Psoas muscle (tissue), 8 donors: ENCODE measurements around the gene LRRC4B. TPM values are rescaled to one million over a fixed set of nuclear protein-coding genes. Genes with fewer than 3 reads are reported as not detected.

Experiments used
- ATAC-seq, 4 donors: fragments of 200-7000 bp; cut with Tn5 transposase; one replicate each; pipeline ENCODE4 v1.9.1; 2020; ENCODE audit warnings: moderate library complexity in 3 of 4, mild to moderate bottlenecking in 2 of 4
- DNase-seq, 2 donors: peaks; one replicate each; pipeline ENCODE4 v3.0.0-alpha.2; 2020
- H3K27ac ChIP-seq: fragments of 200-600 bp; one replicate; pipeline ENCODE4 v1.8.0; 2022
- H3K27me3 ChIP-seq, 3 donors: fragments of 200-600 bp in 1 of 3; one replicate each; pipeline versions ENCODE4 v1.6.1 to v1.8.0; 2013 to 2022; ENCODE audit warnings: low read length in 2 of 3, mild to moderate bottlenecking in 2 of 3, moderate library complexity in 1 of 3; ENCODE audit not compliant: insufficient read depth in 3 of 3
- H3K36me3 ChIP-seq, 2 donors: fragments of 200-600 bp in 1 of 2; one replicate each; pipeline versions ENCODE4 v1.6.1 to v1.8.0; 2013 to 2022; ENCODE audit warnings: low read depth in 1 of 2, mild to moderate bottlenecking in 1 of 2, moderate library complexity in 1 of 2; ENCODE audit not compliant: insufficient read depth in 1 of 2
- H3K4me1 ChIP-seq: fragments of 200-600 bp; one replicate; pipeline ENCODE4 v1.8.0; 2022
- H3K4me3 ChIP-seq: fragments of 200-600 bp; one replicate; pipeline ENCODE4 v1.8.0; 2022; ENCODE audit warnings: mild to moderate bottlenecking
- H3K9me3 ChIP-seq: fragments of 200-600 bp; one replicate; pipeline ENCODE4 v1.8.0; 2022
- CTCF ChIP-seq: fragments of 200-600 bp; IDR thresholded peaks from one replicate; pipeline ENCODE4 v1.8.0; 2022; ENCODE audit warnings: antibody characterized with exemption
- WGBS, 3 donors: extraction: QIAGEN DNeasy Blood & Tissue Kit; methylation state at CpG; one replicate each; pipeline versions ENCODE4 v1.1.6 to v1.1.7; 2013; 5-methylcytosine and 5-hydroxymethylcytosine counted together
- intact Hi-C, 2 donors: fragments of 100-400 bp; cut with DNase I; formaldehyde crosslinking; loops; one replicate each; pipeline versions ENCODE4 v1.11.0 to v1.14.2; 2022
- polyA plus RNA-seq, 3 donors: library from polyadenylated mRNA; stranded (reverse); fragments of 200-250 nt; gene quantifications; one replicate each; pipeline ENCODE4 v1.2.3, GENCODE V29; 2013
- total RNA-seq, 4 donors: library from RNA; stranded (reverse); fragmentation: NEBNext Ultra II Directional in 2 of 4; extraction: Animal tissue kit (Norgen Biotek cat#: 25700) in 2 of 4; gene quantifications; one replicate each; pipeline versions ENCODE4 v1.2.1 to v1.2.4, GENCODE V29; 2021 to 2023
- donor health status: healthy with polysubstance abuse.
- donor health status: DM: no; HTN: no; CAD: no; lungs with moderate emphysema.
- donor health status: Bipolar disorder and iron deficiency.
- donor health status: healthy.
- donor health status: DM: yes; HTN: yes; CAD: no.
- donor health status: DM: no; HTN: no; CAD: no.
- donor health status: DM: no; HTN: no; CAD: no.
- donor health status: DM: yes; HTN: yes; CAD: no.

LRRC4B gene
- total and polyA plus RNA-seq, 7 donors, result 0.04 to 1.0 (median 0.32) TPM

- Histone ChIP-seq H3K4me1 (no peaks in the 10 kb centered on the region), H3K36me3 (no peaks in the 10 kb centered on the region), H3K27me3 (peaks cover 0 to 77% (median 20%) of the 10 kb centered on the region in 3 donors), H3K9me3 (no peaks in the 10 kb centered on the region), H3K27ac (no peak overlapping the region), H3K4me3 (no peak overlapping the region)
- WGBS, 3 donors, result 72 to 77% (median 73%) methylated on average over 9 of the region's 9 CpGs
- DNase-seq (no peak), ATAC-seq (no peak)
- no peak for TF ChIP-seq CTCF
- intact Hi-C loops, result no loop called here
These were observed 5.2 kb downstream of the LRRC4B start for GRCh38 chr19:50562996-50563395.

- WGBS, 3 donors, result 40 to 55% (median 45%) methylated on average over 4 of the region's 4 CpGs
- H3K27me3 ChIP-seq, result peaks cover 0 to 75% (median 20%) of the 10 kb centered on the region in 3 donors
- TF ChIP-seq CTCF, result no peak
These were observed 5.9 kb downstream of the LRRC4B start for GRCh38 chr19:50562329-50562728.

GRCh38 chr19:50559636-50560035 lies 8.6 kb downstream of the LRRC4B start:
- no peak for DNase-seq
- intact Hi-C loops, result loop anchor here (5.0 to 10.0 kb wide), 2 partner anchors 192 to 195 kb away; partner anchors contain the start of gene NAPSA (in 2 of the 2)
- H3K9me3 ChIP-seq, result no peaks in the 10 kb centered on the region
- no peak for ATAC-seq
- no peak overlapping the region for H3K4me3 ChIP-seq
- TF ChIP-seq CTCF, result no peak
- peaks cover 0 to 74% (median 12%) of the 10 kb centered on the region in 3 donors for H3K27me3 ChIP-seq
- H3K36me3 ChIP-seq, result no peaks in the 10 kb centered on the region
- H3K27ac ChIP-seq, result no peak overlapping the region
- 36 to 63% (median 42%) methylated on average over 10 of the region's 10 CpGs for WGBS, 3 donors
- H3K4me1 ChIP-seq, result peaks cover 4% of the 10 kb centered on the region

More at GRCh38 chr19:50562329-50562728, 5.9 kb downstream of the LRRC4B start:
- Histone ChIP-seq H3K36me3 (no peaks in the 10 kb centered on the region), H3K4me1 (no peaks in the 10 kb centered on the region), H3K27ac (no peak overlapping the region), H3K4me3 (no peak overlapping the region), H3K9me3 (no peaks in the 10 kb centered on the region)
- DNase-seq, result no peak
- no peak for ATAC-seq
- intact Hi-C loops, result no loop called here

- Histone ChIP-seq H3K27me3 (peaks cover 0 to 73% (median 17%) of the 10 kb centered on the region in 3 donors), H3K4me3 (no peak overlapping the region), H3K4me1 (peaks cover 4% of the 10 kb centered on the region), H3K36me3 (no peaks in the 10 kb centered on the region), H3K9me3 (no peaks in the 10 kb centered on the region), H3K27ac (no peak overlapping the region)
- ATAC-seq (no peak), DNase-seq (peak in 1 of 2 donors; percentile 15)
- intact Hi-C loops, result loop anchor here (5.0 to 10.0 kb wide), 2 partner anchors 191 to 194 kb away; partner anchors contain the start of gene NAPSA (in 2 of the 2)
- TF ChIP-seq CTCF, result no peak
- WGBS, 3 donors, result 84 to 91% (median 85%) methylated on average over 13 of the region's 13 CpGs
These were observed 9.8 kb downstream of the LRRC4B start for GRCh38 chr19:50558449-50558848.

DNA sequence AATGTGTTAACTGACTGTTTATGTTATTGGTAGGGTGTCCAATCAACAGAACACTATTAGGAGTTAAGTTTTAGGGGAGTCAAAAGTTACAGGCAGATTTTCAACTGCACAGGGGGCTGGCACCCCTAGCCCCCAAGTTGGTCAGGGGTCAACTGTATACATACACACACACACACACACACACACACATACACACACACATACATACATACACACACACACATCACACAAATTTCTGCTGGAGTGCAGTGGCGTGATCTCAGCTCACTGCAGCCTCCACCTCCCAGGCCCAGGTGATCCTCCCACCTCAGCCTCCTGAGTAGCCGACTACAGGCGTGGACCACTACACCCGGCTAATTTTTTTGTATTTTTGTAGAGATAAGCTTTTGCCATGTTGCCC lies 10.2 kb downstream of the LRRC4B start:
- no peaks in the 10 kb centered on the region for H3K9me3 ChIP-seq
- H3K4me1 ChIP-seq, result peaks cover 4% of the 10 kb centered on the region
- DNase-seq (peak in 1 of 2 donors; percentile 16), ATAC-seq (no peak)
- H3K36me3 ChIP-seq, result no peaks in the 10 kb centered on the region
- intact Hi-C loops, result loop anchor here (5.0 to 10.0 kb wide), 2 partner anchors 191 to 193 kb away; partner anchors contain the start of gene NAPSA (in 2 of the 2)
- no peak for TF ChIP-seq CTCF
- H3K27ac ChIP-seq, result no peak overlapping the region
- H3K4me3 ChIP-seq, result no peak overlapping the region
- peaks cover 0 to 73% (median 17%) of the 10 kb centered on the region in 3 donors for H3K27me3 ChIP-seq
- 91 to 93% (median 92%) methylated on average over 4 of the region's 4 CpGs for WGBS, 3 donors
